ENCODE measurements around the gene SCN8A. TPM values are rescaled to one million over a fixed set of nuclear protein-coding genes. Genes with fewer than 3 reads are reported as not detected.
A peak's percentile ranks its signal among the peaks of the same experiment; 100 is the strongest.

SCN8A gene
- total RNA-seq, 1 experiment from 2014 or later = 5.4 TPM

- CTCF ChIA-PET = no interaction called here
- Mint-ChIP-seq H3K4me1 (ENCODE audit: low read depth, unreplicated experiment) (peaks cover 54% of the 10 kb centered on the region), H3K27me3 (ENCODE audit: unreplicated experiment) (no peaks in the 10 kb centered on the region), H3K36me3 (ENCODE audit: insufficient read depth, unreplicated experiment) (no peaks in the 10 kb centered on the region), H3K9me3 (ENCODE audit: low read depth, unreplicated experiment) (no peaks in the 10 kb centered on the region), H3K27ac (ENCODE audit: unreplicated experiment) (peak overlapping the region; percentile 50), H3K4me3 (ENCODE audit: low read depth, unreplicated experiment) (peak overlapping the region; percentile 16)
- no TSS peak for BruUV-seq (replicated peaks)
- DNase-seq = no peak
- no peak for TF ChIP-seq CTCF (IDR thresholded peaks at IDR 0.05; ENCODE audit: unreplicated experiment)
- intact Hi-C loops (cut with micrococcal nuclease; ENCODE audit: unreplicated experiment) = no loop called here
These were observed 35.1 kb downstream of the SCN8A start for GRCh38 chr12:51626115-51626514.

GRCh38 chr12:51626629-51627028 lies 35.6 kb downstream of the SCN8A start:
- CTCF ChIA-PET = no interaction called here
- H3K4me1 Mint-ChIP-seq (ENCODE audit: low read depth, unreplicated experiment) = peaks cover 53% of the 10 kb centered on the region
- DNase-seq = no peak
- TF ChIP-seq CTCF (IDR thresholded peaks at IDR 0.05; ENCODE audit: unreplicated experiment) = no peak
- no peak overlapping the region for H3K27ac Mint-ChIP-seq (ENCODE audit: unreplicated experiment)
- no peaks in the 10 kb centered on the region for H3K9me3 Mint-ChIP-seq (ENCODE audit: low read depth, unreplicated experiment)
- intact Hi-C loops (cut with micrococcal nuclease; ENCODE audit: unreplicated experiment) = no loop called here
- no peaks in the 10 kb centered on the region for H3K27me3 Mint-ChIP-seq (ENCODE audit: unreplicated experiment)
- BruUV-seq (replicated peaks) = no TSS peak
- H3K4me3 Mint-ChIP-seq (ENCODE audit: low read depth, unreplicated experiment) = no peak overlapping the region
- H3K36me3 Mint-ChIP-seq (ENCODE audit: insufficient read depth, unreplicated experiment) = no peaks in the 10 kb centered on the region

GRCh38 chr12:51630256-51630880 lies 39.3 kb downstream of the SCN8A start:
- BruUV-seq (replicated peaks) = no TSS peak
- H3K36me3 Mint-ChIP-seq (ENCODE audit: insufficient read depth, unreplicated experiment) = no peaks in the 10 kb centered on the region
- H3K27me3 Mint-ChIP-seq (ENCODE audit: unreplicated experiment) = no peaks in the 10 kb centered on the region
- no peak for DNase-seq
- no peak overlapping the region for H3K27ac Mint-ChIP-seq (ENCODE audit: unreplicated experiment)
- intact Hi-C loops (cut with micrococcal nuclease; ENCODE audit: unreplicated experiment) = no loop called here
- CTCF ChIA-PET = no interaction called here
- TF ChIP-seq CTCF (IDR thresholded peaks at IDR 0.05; ENCODE audit: unreplicated experiment) = no peak
- peaks cover 35% of the 10 kb centered on the region for H3K4me1 Mint-ChIP-seq (ENCODE audit: low read depth, unreplicated experiment)
- H3K4me3 Mint-ChIP-seq (ENCODE audit: low read depth, unreplicated experiment) = no peak overlapping the region
- H3K9me3 Mint-ChIP-seq (ENCODE audit: low read depth, unreplicated experiment) = no peaks in the 10 kb centered on the region

- no peaks in the 10 kb centered on the region for H3K9me3 Mint-ChIP-seq (ENCODE audit: low read depth, unreplicated experiment)
- intact Hi-C loops (cut with micrococcal nuclease; ENCODE audit: unreplicated experiment) = no loop called here
- no peak for TF ChIP-seq CTCF (IDR thresholded peaks at IDR 0.05; ENCODE audit: unreplicated experiment)
- no TSS peak for BruUV-seq (replicated peaks)
- no peaks in the 10 kb centered on the region for H3K36me3 Mint-ChIP-seq (ENCODE audit: insufficient read depth, unreplicated experiment)
- H3K4me1 Mint-ChIP-seq (ENCODE audit: low read depth, unreplicated experiment) = peaks cover 29% of the 10 kb centered on the region
- H3K27ac Mint-ChIP-seq (ENCODE audit: unreplicated experiment) = no peak overlapping the region
- no peak for DNase-seq
- no peaks in the 10 kb centered on the region for H3K27me3 Mint-ChIP-seq (ENCODE audit: unreplicated experiment)
- H3K4me3 Mint-ChIP-seq (ENCODE audit: low read depth, unreplicated experiment) = no peak overlapping the region
- CTCF ChIA-PET = no interaction called here
These were observed 40.0 kb downstream of the SCN8A start for GRCh38 chr12:51630986-51631385.
